Measurements from ENCODE around the gene WDFY2.

GRCh38 chr13:51645154-51645650 lies 60.9 kb downstream of the WDFY2 start:
- no peak for TF ChIP-seq CTCF (IDR thresholded peaks at IDR 0.05; ENCODE audit: low read depth, low read length, missing input control)
- TF ChIP-seq SP1 (IDR thresholded peaks at IDR 0.05): no peak
- TF ChIP-seq ZBTB33 (IDR thresholded peaks at IDR 0.05): no peak
- no peak for TF ChIP-seq GABPA (IDR thresholded peaks at IDR 0.05 in 1 of 2, conservative IDR thresholded peaks at IDR 0.05 in 1 of 2)
- TF ChIP-seq JUND (IDR thresholded peaks at IDR 0.05): no peak
- TF ChIP-seq RXRA (IDR thresholded peaks at IDR 0.05): no peak
- no peak for TF ChIP-seq TAF1 (conservative IDR thresholded peaks at IDR 0.05)
- TF ChIP-seq RAD21 (IDR thresholded peaks at IDR 0.05): no peak
- TF ChIP-seq YY1 (IDR thresholded peaks at IDR 0.05): no peak
- no peak for TF ChIP-seq REST (IDR thresholded peaks at IDR 0.05)
- no peak for TF ChIP-seq EGR1 (IDR thresholded peaks at IDR 0.05; ENCODE audit: low read depth in 2 of 2)
